Measurements from ENCODE around the gene ADAMTS16.

The ADAMTS16 gene

GRCh38 chr5:5313101-5313635 is 173.0 kb downstream of the ADAMTS16 start:
- WGBS (ENCODE audit: extremely low coverage, insufficient coverage, insufficient read length): no CpG with 5 or more reads among the region's 6 CpGs
- H3K36me3 ChIP-seq (ENCODE audit: control insufficient read depth in 1 of 2, insufficient read depth in 2 of 2, low read length in 2 of 2): no peaks in the 10 kb centered on the region
- DNase-seq: no peak

GRCh38 chr5:5314166-5314565 is 174.0 kb downstream of the ADAMTS16 start:
- Histone ChIP-seq H3K23ac (ENCODE audit: low read length) (no peak overlapping the region), H3K4ac (ENCODE audit: low read depth, low read length) (no peak overlapping the region), H3K18ac (ENCODE audit: low read length) (no peak overlapping the region), H3K9ac (ENCODE audit: low read length) (no peak overlapping the region), H4K8ac (ENCODE audit: low read depth, low read length) (peak overlapping the region; percentile 14), H4K12ac (ENCODE audit: low read depth, low read length) (no peak overlapping the region), H2AFZ (ENCODE audit: insufficient read depth, low read length, poor library complexity) (no peak overlapping the region), H3K9me3 (ENCODE audit: insufficient read depth, low read depth, low read length) (no peaks in the 10 kb centered on the region), H3K14ac (ENCODE audit: low read length) (no peak overlapping the region), H3K27ac (ENCODE audit: low read depth, low read length) (no peak overlapping the region), H3K4me2 (ENCODE audit: low read length) (no peak overlapping the region), H3K79me1 (ENCODE audit: low read length) (peaks cover 26% of the 10 kb centered on the region), H4K91ac (ENCODE audit: low read depth, low read length) (peak overlapping the region; percentile 34), H2BK5ac (ENCODE audit: low read depth, low read length, poor library complexity) (no peak overlapping the region), H2AK5ac (ENCODE audit: low read length) (no peak overlapping the region), H3K4me1 (ENCODE audit: control insufficient read depth in 1 of 2, insufficient read depth in 2 of 2, low read length in 2 of 2) (peaks cover 33 to 40% of the 10 kb centered on the region in 2 experiments), H3K36me3 (ENCODE audit: control insufficient read depth in 1 of 2, insufficient read depth in 2 of 2, low read length in 2 of 2) (no peaks in the 10 kb centered on the region), H2BK12ac (ENCODE audit: low read length) (no peak overlapping the region), H3K4me3 (ENCODE audit: low read depth, low read length) (no peak overlapping the region), H3K79me2 (ENCODE audit: control insufficient read depth, insufficient read depth, low read length, poor library complexity) (no peaks in the 10 kb centered on the region), H2BK120ac (ENCODE audit: insufficient read depth, low read length, poor library complexity) (peak overlapping the region; percentile 29), H3K27me3 (ENCODE audit: insufficient read depth, low read length) (no peaks in the 10 kb centered on the region)
- no peak for DNase-seq
- WGBS (ENCODE audit: extremely low coverage, insufficient coverage, insufficient read length): no CpG with 5 or more reads among the region's 3 CpGs

More at GRCh38 chr5:5313101-5313635, 173.0 kb downstream of the ADAMTS16 start:
- Histone ChIP-seq H4K91ac (ENCODE audit: low read depth, low read length) (peak overlapping the region; percentile 34), H2BK12ac (ENCODE audit: low read length) (peak overlapping the region; percentile 19), H3K9ac (ENCODE audit: low read length) (no peak overlapping the region), H3K18ac (ENCODE audit: low read length) (no peak overlapping the region), H2BK5ac (ENCODE audit: low read depth, low read length, poor library complexity) (no peak overlapping the region), H3K4me1 (ENCODE audit: control insufficient read depth in 1 of 2, insufficient read depth in 2 of 2, low read length in 2 of 2) (peaks cover 30 to 40% of the 10 kb centered on the region in 2 experiments), H3K27ac (ENCODE audit: low read depth, low read length) (no peak overlapping the region), H3K4me3 (ENCODE audit: low read depth, low read length) (no peak overlapping the region), H4K12ac (ENCODE audit: low read depth, low read length) (no peak overlapping the region), H4K8ac (ENCODE audit: low read depth, low read length) (no peak overlapping the region), H3K27me3 (ENCODE audit: insufficient read depth, low read length) (no peaks in the 10 kb centered on the region), H3K4ac (ENCODE audit: low read depth, low read length) (no peak overlapping the region), H3K79me2 (ENCODE audit: control insufficient read depth, insufficient read depth, low read length, poor library complexity) (no peaks in the 10 kb centered on the region), H3K79me1 (ENCODE audit: low read length) (peaks cover 27% of the 10 kb centered on the region), H2AFZ (ENCODE audit: insufficient read depth, low read length, poor library complexity) (no peak overlapping the region), H3K23ac (ENCODE audit: low read length) (no peak overlapping the region), H3K9me3 (ENCODE audit: insufficient read depth, low read depth, low read length) (no peaks in the 10 kb centered on the region), H3K4me2 (ENCODE audit: low read length) (no peak overlapping the region), H2AK5ac (ENCODE audit: low read length) (no peak overlapping the region), H2BK120ac (ENCODE audit: insufficient read depth, low read length, poor library complexity) (no peak overlapping the region), H3K14ac (ENCODE audit: low read length) (no peak overlapping the region)

- WGBS (ENCODE audit: extremely low coverage, insufficient coverage, insufficient read length): no CpG with 5 or more reads among the region's 6 CpGs
- Histone ChIP-seq H3K27me3 (ENCODE audit: insufficient read depth, low read length) (no peaks in the 10 kb centered on the region), H3K18ac (ENCODE audit: low read length) (no peak overlapping the region), H2AK5ac (ENCODE audit: low read length) (no peak overlapping the region), H3K9me3 (ENCODE audit: insufficient read depth, low read depth, low read length) (no peaks in the 10 kb centered on the region), H3K4me3 (ENCODE audit: low read depth, low read length) (no peak overlapping the region), H2AFZ (ENCODE audit: insufficient read depth, low read length, poor library complexity) (no peak overlapping the region), H4K91ac (ENCODE audit: low read depth, low read length) (peak overlapping the region; percentile 70), H3K9ac (ENCODE audit: low read length) (no peak overlapping the region), H4K12ac (ENCODE audit: low read depth, low read length) (no peak overlapping the region), H3K4me1 (ENCODE audit: control insufficient read depth in 1 of 2, insufficient read depth in 2 of 2, low read length in 2 of 2) (peaks cover 30 to 36% of the 10 kb centered on the region in 2 experiments), H3K14ac (ENCODE audit: low read length) (no peak overlapping the region), H3K27ac (ENCODE audit: low read depth, low read length) (no peak overlapping the region), H2BK12ac (ENCODE audit: low read length) (peak overlapping the region; percentile 79), H3K79me1 (ENCODE audit: low read length) (peaks cover 27% of the 10 kb centered on the region), H3K23ac (ENCODE audit: low read length) (no peak overlapping the region), H3K4ac (ENCODE audit: low read depth, low read length) (no peak overlapping the region), H4K8ac (ENCODE audit: low read depth, low read length) (no peak overlapping the region), H2BK120ac (ENCODE audit: insufficient read depth, low read length, poor library complexity) (peak overlapping the region; percentile 1), H3K36me3 (ENCODE audit: control insufficient read depth in 1 of 2, insufficient read depth in 2 of 2, low read length in 2 of 2) (no peaks in the 10 kb centered on the region), H2BK5ac (ENCODE audit: low read depth, low read length, poor library complexity) (no peak overlapping the region), H3K79me2 (ENCODE audit: control insufficient read depth, insufficient read depth, low read length, poor library complexity) (no peaks in the 10 kb centered on the region), H3K4me2 (ENCODE audit: low read length) (no peak overlapping the region)
- DNase-seq: no peak
Measured at GRCh38 chr5:5314626-5315025, 174.5 kb downstream of the ADAMTS16 start.

- Histone ChIP-seq H4K12ac (ENCODE audit: low read depth, low read length) (no peak overlapping the region), H3K23ac (ENCODE audit: low read length) (no peak overlapping the region), H3K9ac (ENCODE audit: low read length) (no peak overlapping the region), H3K27ac (ENCODE audit: low read depth, low read length) (peak overlapping the region; percentile 51), H3K14ac (ENCODE audit: low read length) (no peak overlapping the region), H3K18ac (ENCODE audit: low read length) (peak overlapping the region; percentile 23), H2AFZ (ENCODE audit: insufficient read depth, low read length, poor library complexity) (no peak overlapping the region), H2BK120ac (ENCODE audit: insufficient read depth, low read length, poor library complexity) (peak overlapping the region; percentile 80), H3K9me3 (ENCODE audit: insufficient read depth, low read depth, low read length) (no peaks in the 10 kb centered on the region), H3K4me2 (ENCODE audit: low read length) (no peak overlapping the region), H3K79me2 (ENCODE audit: control insufficient read depth, insufficient read depth, low read length, poor library complexity) (no peaks in the 10 kb centered on the region), H3K79me1 (ENCODE audit: low read length) (peaks cover 23% of the 10 kb centered on the region), H2BK5ac (ENCODE audit: low read depth, low read length, poor library complexity) (no peak overlapping the region), H3K4me3 (ENCODE audit: low read depth, low read length) (no peak overlapping the region), H4K91ac (ENCODE audit: low read depth, low read length) (peak overlapping the region; percentile 72), H3K4ac (ENCODE audit: low read depth, low read length) (no peak overlapping the region), H2BK12ac (ENCODE audit: low read length) (peak overlapping the region; percentile 44), H3K27me3 (ENCODE audit: insufficient read depth, low read length) (no peaks in the 10 kb centered on the region), H2AK5ac (ENCODE audit: low read length) (no peak overlapping the region), H3K36me3 (ENCODE audit: control insufficient read depth in 1 of 2, insufficient read depth in 2 of 2, low read length in 2 of 2) (no peaks in the 10 kb centered on the region), H4K8ac (ENCODE audit: low read depth, low read length) (no peak overlapping the region), H3K4me1 (ENCODE audit: control insufficient read depth in 1 of 2, insufficient read depth in 2 of 2, low read length in 2 of 2) (peaks cover 24 to 29% of the 10 kb centered on the region in 2 experiments)
- no CpG with 5 or more reads among the region's 12 CpGs for WGBS (ENCODE audit: extremely low coverage, insufficient coverage, insufficient read length)
- DNase-seq: no peak
Measured at GRCh38 chr5:5315068-5315980, 175.2 kb downstream of the ADAMTS16 start.

Data from trophoblast cell (in vitro differentiated cells and primary cell).